GM19467 (cell line): ENCODE results near the gene LEKR1.
"Not testable (repeated sequence)": the region's sequence is repeated elsewhere in the genome, so short reads cannot be mapped to it uniquely, and the experiment has no call there.

Experiments used
- ATAC-seq: cut with Tn5 transposase; IDR thresholded peaks from one replicate; pipeline ENCODE4 v1.9.1; 2021; ENCODE audit warnings: mild to moderate bottlenecking, moderate library complexity; ENCODE audit not compliant: unreplicated experiment

The LEKR1 gene

GRCh38 chr3:156803952-156804741 lies 22.0 kb upstream of the LEKR1 start:
- ATAC-seq, result no peak

- ATAC-seq, result no peak
These were observed 19.5 kb upstream of the LEKR1 start for GRCh38 chr3:156806698-156807097.

- ATAC-seq, result no peak
These were observed 18.1 kb upstream of the LEKR1 start for GRCh38 chr3:156808025-156808424.

- no peak for ATAC-seq
These were observed 14.9 kb upstream of the LEKR1 start for GRCh38 chr3:156811089-156811862.

GRCh38 chr3:156812521-156813335 lies 13.4 kb upstream of the LEKR1 start:
- ATAC-seq, result no peak

GRCh38 chr3:156814295-156814694 lies 11.9 kb upstream of the LEKR1 start:
- no peak for ATAC-seq

- ATAC-seq, result peak; percentile 18
These were observed 9.9 kb upstream of the LEKR1 start for GRCh38 chr3:156816091-156816793.

- peak; percentile 71 for ATAC-seq
These were observed 9.1 kb upstream of the LEKR1 start for GRCh38 chr3:156816794-156817645.

GRCh38 chr3:156817646-156818272 lies 8.4 kb upstream of the LEKR1 start:
- ATAC-seq, result no peak

- ATAC-seq, result no peak
These were observed 7.9 kb upstream of the LEKR1 start for GRCh38 chr3:156818273-156818651.

- no peak for ATAC-seq
These were observed 7.3 kb upstream of the LEKR1 start for GRCh38 chr3:156818890-156819289.

GRCh38 chr3:156819842-156820691 lies 6.1 kb upstream of the LEKR1 start:
- no peak for ATAC-seq

GRCh38 chr3:156820692-156821080 lies 5.5 kb upstream of the LEKR1 start:
- no peak for ATAC-seq

GRCh38 chr3:156822626-156823260 lies 3.4 kb upstream of the LEKR1 start:
- not testable (repeated sequence) for ATAC-seq

GRCh38 chr3:156825795-156826143 lies 384 bp upstream of the LEKR1 start:
- peak; percentile 49 for ATAC-seq

- no peak for ATAC-seq
These were observed 1.0 kb downstream of the LEKR1 start for GRCh38 chr3:156826896-156827882.

- no peak for ATAC-seq
These were observed 4.9 kb downstream of the LEKR1 start for GRCh38 chr3:156831006-156831405.
